Stimulated activated CD4-positive, alpha-beta T cell treated with anti-CD3 and anti-CD28 coated beads, TNF-alpha, amount 100 ng/mL, for 48 hours (primary cell): Measurements from ENCODE around the gene CTSW.
"Not testable (repeated sequence)": the region's sequence is repeated elsewhere in the genome, so short reads cannot be mapped to it uniquely, and the experiment has no call there.

ENCODE experiments used
- DNase-seq, 3 donors: peaks; one replicate each; pipeline ENCODE4 v3.0.0-alpha.2; 2020; ENCODE audit warnings: low read depth in 3 of 3

Gene CTSW

GRCh38 chr11:65885808-65886536 lies 6.3 kb downstream of the CTSW start:
- DNase-seq, result no peak

GRCh38 chr11:65886826-65887722 lies 7.4 kb downstream of the CTSW start:
- DNase-seq, result no peak

- no peak for DNase-seq
Measured at GRCh38 chr11:65887723-65888162, 8.1 kb downstream of the CTSW start.

GRCh38 chr11:65888163-65888814 lies 8.7 kb downstream of the CTSW start, which contains the start of gene FIBP:
Gene FIBP (minus strand): TSS chr11:65888471. CDS start chr11:65888418, 53 bp downstream.
- peak; percentile 94 to 95 (median 94) for DNase-seq

- peak; percentile 97 to 98 (median 97) for DNase-seq
Measured at GRCh38 chr11:65890324-65891218, 10.9 kb downstream of the CTSW start, which contains the start of gene CCDC85B. Gene CCDC85B (plus strand): TSS chr11:65890673. CDS start chr11:65890784, 111 bp downstream.

- DNase-seq, result no peak
Measured at GRCh38 chr11:65891219-65892136, 11.8 kb downstream of the CTSW start.

GRCh38 chr11:65892137-65892540 lies 12.5 kb downstream of the CTSW start:
- not testable (repeated sequence) for DNase-seq

GRCh38 chr11:65892661-65893317 lies 13.2 kb downstream of the CTSW start:
- no peak for DNase-seq

- no peak for DNase-seq
Measured at GRCh38 chr11:65894034-65894591, 14.5 kb downstream of the CTSW start.

- DNase-seq, result no peak
Measured at GRCh38 chr11:65895482-65895981, 15.9 kb downstream of the CTSW start.

- DNase-seq, result no peak
Measured at GRCh38 chr11:65896034-65896999, 16.7 kb downstream of the CTSW start.

- no peak for DNase-seq
Measured at GRCh38 chr11:65897020-65897471, 17.4 kb downstream of the CTSW start.

GRCh38 chr11:65898656-65899355 lies 19.2 kb downstream of the CTSW start:
- DNase-seq, result no peak

GRCh38 chr11:65899356-65900124 lies 19.9 kb downstream of the CTSW start:
- DNase-seq, result peak; percentile 62 to 80 (median 65)

GRCh38 chr11:65900125-65900898 lies 20.7 kb downstream of the CTSW start, which contains the start of gene FOSL1:
Gene FOSL1 (minus strand): TSS chr11:65900388. CDS start chr11:65900339, 49 bp downstream.
- peak; percentile 92 to 93 (median 92) for DNase-seq
